IMR-90 (cell line): Measurements from ENCODE around the gene EPAS1. TPM values are rescaled to one million over a fixed set of nuclear protein-coding genes. Genes with fewer than 3 reads are reported as not detected.

Experiments used
- ATAC-seq: fragments of 200-7000 bp; cut with Tn5 transposase; 2 replicates; pipeline ENCODE4 v1.9.1; 2020; ENCODE audit warnings: low read depth, mild to moderate bottlenecking, moderate library complexity
- BruUV-seq: library from RNA; stranded (reverse); fragments of 400-500 nt; replicated peaks from 2 replicates; lab custom pipeline; 2021; lab: Mats Ljungman, UMichigan
- CTCF ChIA-PET: fragments of 300-600 bp; formaldehyde crosslinking; extraction: SDS; loops from one replicate; lab custom pipeline; 2021; ENCODE audit warnings: antibody characterized with exemption; lab: Yijun Ruan, JAX
- POLR2A ChIA-PET: fragments of 300-600 bp; sonication (Branson Sonifier 250); formaldehyde crosslinking; loops from one replicate; lab custom pipeline; 2022; ENCODE audit warnings: antibody characterized with exemption; ENCODE audit not compliant: unreplicated experiment; lab: Charles Lee
- DNase-seq: peaks from one replicate; pipeline ENCODE4 v3.0.0; 2013
- H2AFZ ChIP-seq: replicated peaks from 2 replicates; pipeline ENCODE3; 2013; ENCODE audit warnings: low read length, mild to moderate bottlenecking; ENCODE audit not compliant: poor library complexity
- H2AK5ac ChIP-seq: 2 replicates; pipeline ENCODE4 v1.6.1; 2013; ENCODE audit warnings: low read depth, low read length, inconsistent platforms
- H2AK9ac ChIP-seq: replicated peaks from 2 replicates; pipeline ENCODE3; 2013; ENCODE audit warnings: mild to moderate bottlenecking, low read depth, low read length, moderate library complexity; ENCODE audit not compliant: poor library complexity
- H2BK120ac ChIP-seq: 2 replicates; pipeline ENCODE4 v1.6.1; 2013; ENCODE audit warnings: low read depth, low read length, inconsistent platforms
- H2BK15ac ChIP-seq: 3 replicates; pipeline ENCODE4 v1.6.1; 2013; ENCODE audit warnings: low read depth, low read length, inconsistent platforms
- H2BK20ac ChIP-seq: 2 replicates; pipeline ENCODE4 v1.6.1; 2013; ENCODE audit warnings: low read depth, mild to moderate bottlenecking, inconsistent platforms, low read length, moderate library complexity
- H2BK5ac ChIP-seq: 2 replicates; pipeline ENCODE4 v1.6.1; 2013; ENCODE audit warnings: mild to moderate bottlenecking, low read depth, low read length, inconsistent platforms; ENCODE audit not compliant: poor library complexity, severe bottlenecking
- H3K14ac ChIP-seq: replicated peaks from 2 replicates; pipeline ENCODE4 v1.6.1; 2013; ENCODE audit warnings: low read depth, low read length, inconsistent platforms
- H3K18ac ChIP-seq: 2 replicates; pipeline ENCODE4 v1.6.1; 2013; ENCODE audit warnings: low read depth, low read length, control low read depth
- H3K23ac ChIP-seq: 2 replicates; pipeline ENCODE4 v1.6.1; 2013; ENCODE audit warnings: low read depth, low read length, inconsistent platforms
- H3K27ac ChIP-seq: 2 replicates; pipeline ENCODE4 v1.5.1; 2013; ENCODE audit warnings: mild to moderate bottlenecking, control low read depth, low read length; ENCODE audit not compliant: insufficient read depth
- H3K27me3 ChIP-seq: 2 replicates; pipeline ENCODE4 v1.6.1; 2013; ENCODE audit warnings: low read length; ENCODE audit not compliant: control insufficient read depth, insufficient read depth
- H3K36me3 ChIP-seq: 2 replicates; pipeline ENCODE4 v1.6.1; 2013; ENCODE audit warnings: low read length, mixed read lengths; ENCODE audit not compliant: control insufficient read depth, insufficient read depth
- H3K4ac ChIP-seq: 2 replicates; pipeline ENCODE4 v1.6.1; 2013; ENCODE audit warnings: low read depth, low read length, inconsistent platforms
- H3K4me1 ChIP-seq: 2 replicates; pipeline ENCODE4 v1.6.1; 2013; ENCODE audit warnings: low read length, mixed read lengths; ENCODE audit not compliant: control insufficient read depth, insufficient read depth
- H3K4me2 ChIP-seq: 2 replicates; pipeline ENCODE4 v1.6.1; 2013; ENCODE audit warnings: low read depth, mild to moderate bottlenecking, control low read depth, low read length, moderate library complexity
- H3K4me3 ChIP-seq: 2 replicates; pipeline ENCODE4 v1.5.1; 2013; ENCODE audit warnings: low read depth, mild to moderate bottlenecking, control low read depth, low read length, moderate library complexity; ENCODE audit not compliant: insufficient read depth
- H3K56ac ChIP-seq: 2 replicates; pipeline ENCODE4 v1.6.1; 2013; ENCODE audit warnings: low read length, inconsistent platforms; ENCODE audit not compliant: insufficient read depth; ENCODE audit errors: extremely low read depth
- H3K79me1 ChIP-seq, 2 experiments: 2 replicates each; pipeline ENCODE4 v1.6.1; 2013; ENCODE audit warnings: low read length in 2 of 2, inconsistent platforms in 1 of 2, low read depth in 1 of 2
- H3K9ac ChIP-seq: 2 replicates; pipeline ENCODE4 v1.6.1; 2013; ENCODE audit warnings: low read depth, low read length, control low read depth
- H3K9me1 ChIP-seq: 2 replicates; pipeline ENCODE4 v1.6.1; 2013; ENCODE audit warnings: low read length, inconsistent platforms; ENCODE audit not compliant: insufficient read depth
- H3K9me3 ChIP-seq: 2 replicates; pipeline ENCODE4 v1.6.1; 2013; ENCODE audit warnings: low read length; ENCODE audit not compliant: control insufficient read depth, insufficient read depth
- H4K20me1 ChIP-seq: 2 replicates; pipeline ENCODE4 v1.6.1; 2013; ENCODE audit warnings: low read length, inconsistent platforms; ENCODE audit not compliant: insufficient read depth
- H4K5ac ChIP-seq: 2 replicates; pipeline ENCODE4 v1.6.1; 2013; ENCODE audit warnings: mild to moderate bottlenecking, low read depth, low read length, control low read depth
- H4K8ac ChIP-seq, 2 experiments: 2 replicates each; pipeline ENCODE4 v1.6.1; 2013; ENCODE audit warnings: low read depth in 2 of 2, low read length in 2 of 2, control low read depth in 1 of 2, inconsistent platforms in 1 of 2
- H4K91ac ChIP-seq: 2 replicates; pipeline ENCODE4 v1.6.1; 2013; ENCODE audit warnings: low read depth, low read length, inconsistent platforms; ENCODE audit not compliant: insufficient read depth
- BHLHE40 ChIP-seq: fragments of 150-350 bp; IDR thresholded peaks from 2 replicates; pipeline ENCODE4 v1.6.1; 2016; ENCODE audit warnings: mild to moderate bottlenecking, low read depth, low read length
- CEBPB ChIP-seq: IDR thresholded peaks from 2 replicates; pipeline ENCODE4 v1.6.1; 2012; ENCODE audit warnings: low read depth, low read length, improper control_type of control experiment
- CHD1 ChIP-seq: IDR thresholded peaks from 2 replicates; pipeline ENCODE4 v1.6.1; 2012; ENCODE audit warnings: low read depth, low read length, improper control_type of control experiment
- FOS ChIP-seq: fragments of 150-350 bp; IDR thresholded peaks from 2 replicates; pipeline ENCODE4 v1.6.1; 2016; ENCODE audit warnings: low read depth, low read length
- MAFK ChIP-seq: IDR thresholded peaks from 2 replicates; pipeline ENCODE4 v1.6.1; 2012; ENCODE audit warnings: low read depth, low read length, improper control_type of control experiment
- MAZ ChIP-seq: IDR thresholded peaks from 2 replicates; pipeline ENCODE4 v1.6.1; 2012; ENCODE audit warnings: low read depth, mild to moderate bottlenecking, low read length, improper control_type of control experiment, moderate library complexity, borderline replicate concordance
- MXI1 ChIP-seq: IDR thresholded peaks from 2 replicates; pipeline ENCODE4 v1.6.1; 2012; ENCODE audit warnings: low read depth, mild to moderate bottlenecking, low read length, moderate library complexity, borderline replicate concordance
- NFE2L2 ChIP-seq: fragments of 150-350 bp; IDR thresholded peaks from 2 replicates; pipeline ENCODE4 v1.6.1; 2016; ENCODE audit warnings: low read depth, mild to moderate bottlenecking, low read length
- POLR2A ChIP-seq: IDR thresholded peaks from 2 replicates; pipeline ENCODE4 v1.6.1; 2012; ENCODE audit warnings: mild to moderate bottlenecking, low read depth, low read length
- RAD21 ChIP-seq: IDR thresholded peaks from 2 replicates; pipeline ENCODE4 v1.6.1; 2012; ENCODE audit warnings: low read length, improper control_type of control experiment
- RCOR1 ChIP-seq: IDR thresholded peaks from 2 replicates; pipeline ENCODE4 v1.6.1; 2012; ENCODE audit warnings: mild to moderate bottlenecking, low read length, improper control_type of control experiment; ENCODE audit not compliant: insufficient replicate concordance
- RFX5 ChIP-seq: IDR thresholded peaks from 2 replicates; pipeline ENCODE4 v1.8.0; 2012; ENCODE audit warnings: low read depth, mild to moderate bottlenecking, low read length, moderate library complexity
- SMC3 ChIP-seq: fragments of 150-350 bp; IDR thresholded peaks from 2 replicates; pipeline ENCODE4 v1.6.1; 2016; ENCODE audit warnings: low read depth, mild to moderate bottlenecking, antibody characterized with exemption, low read length, moderate library complexity
- WGBS, 2 experiments: methylation state at CpG; one replicate each; pipeline versions ENCODE4 v1.1.5 to v1.1.7; 2013; ENCODE audit warnings: missing lambda C conversion rate in 2 of 2; ENCODE audit not compliant: insufficient read length in 1 of 2; ENCODE audit errors: extremely low coverage in 2 of 2; 5-methylcytosine and 5-hydroxymethylcytosine counted together
- dilution Hi-C: fragments of 300-500 bp; cut with HindIII; formaldehyde crosslinking; loops from one replicate; pipeline ENCODE4 v1.14.3; 2018; ENCODE audit warnings: low sequenced_read_pairs; ENCODE audit not compliant: unreplicated experiment
- in situ Hi-C: fragments of 300-500 bp; cut with MboI; formaldehyde crosslinking; loops from 3 replicates; pipeline ENCODE4 v1.14.3; 2019; ENCODE audit warnings: low sequenced_read_pairs, inconsistent platforms, mixed read lengths
- intact Hi-C: fragments of 100-400 bp; cut with micrococcal nuclease; formaldehyde crosslinking; loops from 2 replicates; pipeline ENCODE4 v1.10.0; 2022
- polyA plus RNA-seq, 3 experiments: library from polyadenylated mRNA; depleted of rRNA; stranded (reverse); fragments of >200 nt; gene quantifications; 2 replicates each; pipeline ENCODE4 v1.2.3, GENCODE V29; 2012; ENCODE audit warnings: low replicate concordance in 1 of 3
- total RNA-seq: library from RNA; depleted of rRNA; stranded (reverse); fragments of >200 nt; gene quantifications from 2 replicates; pipeline ENCODE4 v1.2.3, GENCODE V29; 2012
- TF ChIP-seq, protein P1 (sequence below): fragments of 150-350 bp; IDR thresholded peaks from 2 replicates; pipeline ENCODE4 v1.6.1; 2017; ENCODE audit warnings: mild to moderate bottlenecking, antibody characterized with exemption, low read length, low read depth
- TF ChIP-seq, protein P2 (sequence below): conservative IDR thresholded peaks from 2 replicates; pipeline ENCODE4 v1.5.1; 2012; ENCODE audit warnings: mild to moderate bottlenecking, low read depth, low read length, improper control_type of control experiment
- TF ChIP-seq, protein P3 (sequence below): fragments of 150-350 bp; IDR thresholded peaks from 2 replicates; pipeline ENCODE4 v1.6.1; 2016; ENCODE audit warnings: low read depth, mild to moderate bottlenecking, low read length, moderate library complexity, borderline replicate concordance

EPAS1 gene
- total and polyA plus RNA-seq, 2 of the 4 experiments (the other 2 are of a cell fraction): 40.7 to 120 TPM

DNA sequence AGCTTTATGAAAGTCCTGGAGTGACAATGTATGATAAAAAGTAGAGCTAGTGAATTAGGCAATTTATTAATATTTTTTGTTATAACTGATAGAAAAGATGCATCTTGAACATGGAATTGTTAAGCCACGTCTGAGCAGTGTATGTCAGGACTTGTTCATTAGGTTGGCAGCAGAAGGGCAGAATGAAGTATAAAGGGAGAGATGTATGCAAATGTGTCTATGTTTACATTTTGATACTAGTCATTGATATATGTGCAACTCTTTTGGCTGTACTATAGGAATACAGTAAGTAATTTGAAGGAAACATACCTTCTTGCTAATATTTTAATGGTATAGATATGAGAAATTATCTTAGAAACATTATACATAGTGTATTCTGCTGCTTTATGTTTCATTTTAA is 133.2 kb downstream of the EPAS1 start:
- Histone ChIP-seq H4K20me1 (no peaks in the 10 kb centered on the region), H3K27me3 (no peaks in the 10 kb centered on the region)

More for the DNA sequence above, 133.2 kb downstream of the EPAS1 start:
- in situ Hi-C loops: no loop called here
- intact Hi-C loops: loop anchor here (2.0 kb wide), 1 partner anchor 14 kb away; no protein-coding TSS in a partner anchor
- BruUV-seq: no TSS peak
- Histone ChIP-seq H4K8ac (no peak overlapping the region), H3K9me1 (peaks cover 4% of the 10 kb centered on the region; the same call in 1 of the 2 replicates), H2BK5ac (no peak overlapping the region), H3K4ac (no peak overlapping the region), H2BK20ac (no peak overlapping the region), H2BK15ac (no peak overlapping the region; the same call in 2 of the 3 replicates), H3K4me2 (no peak overlapping the region), H3K18ac (no peak overlapping the region), H3K4me1 (peaks cover 12% of the 10 kb centered on the region), H3K9ac (no peak overlapping the region), H3K27ac (no peak overlapping the region), H3K79me1 (no peaks in the 10 kb centered on the region), H2AK9ac (no peak overlapping the region), H2AFZ (no peak overlapping the region), H2AK5ac (no peak overlapping the region), H3K9me3 (no peaks in the 10 kb centered on the region), H4K5ac (no peak overlapping the region), H3K56ac (no peak overlapping the region), H2BK120ac (no peak overlapping the region), H3K4me3 (no peak overlapping the region), H3K14ac (no peak overlapping the region), H4K91ac (no peak overlapping the region), H3K36me3 (no peaks in the 10 kb centered on the region), H3K23ac (no peak overlapping the region)
- no peak for ATAC-seq
- 83% methylated on average over 1 of the region's 1 CpG; no CpG with 5 or more reads in 1 of the 2 experiments for WGBS, 2 experiments
- ChIA-PET CTCF (no interaction called here), POLR2A (no interaction called here)
- dilution Hi-C loops: no loop called here
- TF ChIP-seq RAD21 (no peak), CHD1 (no peak), BHLHE40 (no peak), POLR2A (no peak), FOS (no peak), SMC3 (no peak), MAFK (no peak), RFX5 (no peak), MXI1 (no peak), CEBPB (no peak), MAZ (no peak), RCOR1 (no peak), NFE2L2 (no peak)
- TF ChIP-seq, protein P1, sequence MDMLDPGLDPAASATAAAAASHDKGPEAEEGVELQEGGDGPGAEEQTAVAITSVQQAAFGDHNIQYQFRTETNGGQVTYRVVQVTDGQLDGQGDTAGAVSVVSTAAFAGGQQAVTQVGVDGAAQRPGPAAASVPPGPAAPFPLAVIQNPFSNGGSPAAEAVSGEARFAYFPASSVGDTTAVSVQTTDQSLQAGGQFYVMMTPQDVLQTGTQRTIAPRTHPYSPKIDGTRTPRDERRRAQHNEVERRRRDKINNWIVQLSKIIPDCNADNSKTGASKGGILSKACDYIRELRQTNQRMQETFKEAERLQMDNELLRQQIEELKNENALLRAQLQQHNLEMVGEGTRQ: no peak
- TF ChIP-seq, protein P2, sequence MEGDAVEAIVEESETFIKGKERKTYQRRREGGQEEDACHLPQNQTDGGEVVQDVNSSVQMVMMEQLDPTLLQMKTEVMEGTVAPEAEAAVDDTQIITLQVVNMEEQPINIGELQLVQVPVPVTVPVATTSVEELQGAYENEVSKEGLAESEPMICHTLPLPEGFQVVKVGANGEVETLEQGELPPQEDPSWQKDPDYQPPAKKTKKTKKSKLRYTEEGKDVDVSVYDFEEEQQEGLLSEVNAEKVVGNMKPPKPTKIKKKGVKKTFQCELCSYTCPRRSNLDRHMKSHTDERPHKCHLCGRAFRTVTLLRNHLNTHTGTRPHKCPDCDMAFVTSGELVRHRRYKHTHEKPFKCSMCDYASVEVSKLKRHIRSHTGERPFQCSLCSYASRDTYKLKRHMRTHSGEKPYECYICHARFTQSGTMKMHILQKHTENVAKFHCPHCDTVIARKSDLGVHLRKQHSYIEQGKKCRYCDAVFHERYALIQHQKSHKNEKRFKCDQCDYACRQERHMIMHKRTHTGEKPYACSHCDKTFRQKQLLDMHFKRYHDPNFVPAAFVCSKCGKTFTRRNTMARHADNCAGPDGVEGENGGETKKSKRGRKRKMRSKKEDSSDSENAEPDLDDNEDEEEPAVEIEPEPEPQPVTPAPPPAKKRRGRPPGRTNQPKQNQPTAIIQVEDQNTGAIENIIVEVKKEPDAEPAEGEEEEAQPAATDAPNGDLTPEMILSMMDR: no peak
- TF ChIP-seq, protein P3, sequence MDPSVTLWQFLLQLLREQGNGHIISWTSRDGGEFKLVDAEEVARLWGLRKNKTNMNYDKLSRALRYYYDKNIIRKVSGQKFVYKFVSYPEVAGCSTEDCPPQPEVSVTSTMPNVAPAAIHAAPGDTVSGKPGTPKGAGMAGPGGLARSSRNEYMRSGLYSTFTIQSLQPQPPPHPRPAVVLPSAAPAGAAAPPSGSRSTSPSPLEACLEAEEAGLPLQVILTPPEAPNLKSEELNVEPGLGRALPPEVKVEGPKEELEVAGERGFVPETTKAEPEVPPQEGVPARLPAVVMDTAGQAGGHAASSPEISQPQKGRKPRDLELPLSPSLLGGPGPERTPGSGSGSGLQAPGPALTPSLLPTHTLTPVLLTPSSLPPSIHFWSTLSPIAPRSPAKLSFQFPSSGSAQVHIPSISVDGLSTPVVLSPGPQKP: no peak
- DNase-seq: no peak
